ENCODE data around the gene CD200R1.

DNA sequence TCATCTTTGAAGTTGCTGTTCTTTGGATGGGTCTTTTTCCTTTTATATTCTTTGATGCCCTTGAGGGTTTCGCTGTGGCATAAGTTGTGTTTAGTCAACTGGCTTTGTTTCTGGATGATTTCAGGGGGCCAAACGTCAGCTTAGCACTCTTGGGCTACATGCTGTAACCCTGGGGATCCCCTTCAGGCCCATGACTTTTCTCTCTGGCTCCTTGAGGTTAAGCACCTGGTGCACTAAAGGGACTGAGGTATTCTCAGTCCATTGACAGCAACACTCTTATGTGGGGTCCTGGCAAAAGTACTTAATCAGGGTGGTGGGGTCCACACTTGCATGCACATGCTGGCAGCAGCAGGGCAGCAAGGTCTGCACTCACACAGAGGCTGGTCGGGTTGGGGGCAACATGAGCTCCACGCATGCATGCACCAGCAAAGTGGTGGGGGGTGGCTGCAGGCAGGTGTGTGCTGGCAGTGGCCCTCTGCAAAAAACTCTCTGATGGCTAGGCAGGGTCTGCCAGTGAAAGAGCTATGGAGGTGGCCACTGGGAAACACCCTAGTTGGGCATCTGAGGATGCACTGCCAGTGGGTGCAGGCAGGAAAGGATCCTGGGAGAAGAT, 90.1 kb downstream of the CD200R1 start:
- TF ChIP-seq, protein P1, sequence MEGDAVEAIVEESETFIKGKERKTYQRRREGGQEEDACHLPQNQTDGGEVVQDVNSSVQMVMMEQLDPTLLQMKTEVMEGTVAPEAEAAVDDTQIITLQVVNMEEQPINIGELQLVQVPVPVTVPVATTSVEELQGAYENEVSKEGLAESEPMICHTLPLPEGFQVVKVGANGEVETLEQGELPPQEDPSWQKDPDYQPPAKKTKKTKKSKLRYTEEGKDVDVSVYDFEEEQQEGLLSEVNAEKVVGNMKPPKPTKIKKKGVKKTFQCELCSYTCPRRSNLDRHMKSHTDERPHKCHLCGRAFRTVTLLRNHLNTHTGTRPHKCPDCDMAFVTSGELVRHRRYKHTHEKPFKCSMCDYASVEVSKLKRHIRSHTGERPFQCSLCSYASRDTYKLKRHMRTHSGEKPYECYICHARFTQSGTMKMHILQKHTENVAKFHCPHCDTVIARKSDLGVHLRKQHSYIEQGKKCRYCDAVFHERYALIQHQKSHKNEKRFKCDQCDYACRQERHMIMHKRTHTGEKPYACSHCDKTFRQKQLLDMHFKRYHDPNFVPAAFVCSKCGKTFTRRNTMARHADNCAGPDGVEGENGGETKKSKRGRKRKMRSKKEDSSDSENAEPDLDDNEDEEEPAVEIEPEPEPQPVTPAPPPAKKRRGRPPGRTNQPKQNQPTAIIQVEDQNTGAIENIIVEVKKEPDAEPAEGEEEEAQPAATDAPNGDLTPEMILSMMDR (IDR thresholded peaks at IDR 0.05), result no peak
- TF ChIP-seq, protein P2, sequence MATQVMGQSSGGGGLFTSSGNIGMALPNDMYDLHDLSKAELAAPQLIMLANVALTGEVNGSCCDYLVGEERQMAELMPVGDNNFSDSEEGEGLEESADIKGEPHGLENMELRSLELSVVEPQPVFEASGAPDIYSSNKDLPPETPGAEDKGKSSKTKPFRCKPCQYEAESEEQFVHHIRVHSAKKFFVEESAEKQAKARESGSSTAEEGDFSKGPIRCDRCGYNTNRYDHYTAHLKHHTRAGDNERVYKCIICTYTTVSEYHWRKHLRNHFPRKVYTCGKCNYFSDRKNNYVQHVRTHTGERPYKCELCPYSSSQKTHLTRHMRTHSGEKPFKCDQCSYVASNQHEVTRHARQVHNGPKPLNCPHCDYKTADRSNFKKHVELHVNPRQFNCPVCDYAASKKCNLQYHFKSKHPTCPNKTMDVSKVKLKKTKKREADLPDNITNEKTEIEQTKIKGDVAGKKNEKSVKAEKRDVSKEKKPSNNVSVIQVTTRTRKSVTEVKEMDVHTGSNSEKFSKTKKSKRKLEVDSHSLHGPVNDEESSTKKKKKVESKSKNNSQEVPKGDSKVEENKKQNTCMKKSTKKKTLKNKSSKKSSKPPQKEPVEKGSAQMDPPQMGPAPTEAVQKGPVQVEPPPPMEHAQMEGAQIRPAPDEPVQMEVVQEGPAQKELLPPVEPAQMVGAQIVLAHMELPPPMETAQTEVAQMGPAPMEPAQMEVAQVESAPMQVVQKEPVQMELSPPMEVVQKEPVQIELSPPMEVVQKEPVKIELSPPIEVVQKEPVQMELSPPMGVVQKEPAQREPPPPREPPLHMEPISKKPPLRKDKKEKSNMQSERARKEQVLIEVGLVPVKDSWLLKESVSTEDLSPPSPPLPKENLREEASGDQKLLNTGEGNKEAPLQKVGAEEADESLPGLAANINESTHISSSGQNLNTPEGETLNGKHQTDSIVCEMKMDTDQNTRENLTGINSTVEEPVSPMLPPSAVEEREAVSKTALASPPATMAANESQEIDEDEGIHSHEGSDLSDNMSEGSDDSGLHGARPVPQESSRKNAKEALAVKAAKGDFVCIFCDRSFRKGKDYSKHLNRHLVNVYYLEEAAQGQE (IDR thresholded peaks at IDR 0.05; ENCODE audit: insufficient read depth in 1 of 2, low read depth in 2 of 2, low read length in 1 of 2), result no peak
- TF ChIP-seq TCF7L2 (IDR thresholded peaks at IDR 0.05; ENCODE audit: low read depth, low read length), result no peak
